Heart left ventricle (tissue), 13 donors: Measurements from ENCODE around the gene C11orf42.

Experiments used
- POLR2A ChIP-seq, 2 donors: fragments of 450-650 bp; IDR thresholded peaks; one replicate each; pipeline ENCODE4 v1.6.1; 2017; ENCODE audit warnings: antibody characterized with exemption in 2 of 2, mild to moderate bottlenecking in 2 of 2, moderate library complexity in 2 of 2
- TF ChIP-seq, protein P1 (sequence below), 12 donors: fragments of 200-600 bp; sonication (generic) in 4 of 12; IDR thresholded peaks; one replicate each; pipeline versions ENCODE4 v1.5.0 to v1.8.0; 2018 to 2022; ENCODE audit warnings: antibody characterized with exemption in 12 of 12, mild to moderate bottlenecking in 5 of 12
- donor health status: ischemic (EF 13 %, LVEDD 7.1; RV severe dilation, severe dysfunction).
- donor health status: DM: no; HTN: yes; CAD: no.
- donor health status: DM: no; HTN: no; CAD: no.
- donor health status: ischemic (EF 25% LVEDD 6.9; RV normal size, moderate dysfunction).
- donor health status: ischemic (EF 25% LVEDD 5.7; RV mildly dilated, moderate dysfunction).
- donor health status: ischemic (EF 35%, LVEDD 5.7; RV mildly dilated, moderate dysfunction).
- donor health status: nonischemic (EF 11% LVEDD 7.7; RV severe dilation, severe dysfunction).
- donor health status: DM: yes; HTN: yes; CAD: no.
- donor health status: PGD.
- donor health status: ischemic (EF 29% LVEDD 5.4; RV normal size, mild dysfunction).
- donor health status: nonischemic (EF 23%, LVEDD 6.1; RV moderate dilation, normal function).

DNA sequence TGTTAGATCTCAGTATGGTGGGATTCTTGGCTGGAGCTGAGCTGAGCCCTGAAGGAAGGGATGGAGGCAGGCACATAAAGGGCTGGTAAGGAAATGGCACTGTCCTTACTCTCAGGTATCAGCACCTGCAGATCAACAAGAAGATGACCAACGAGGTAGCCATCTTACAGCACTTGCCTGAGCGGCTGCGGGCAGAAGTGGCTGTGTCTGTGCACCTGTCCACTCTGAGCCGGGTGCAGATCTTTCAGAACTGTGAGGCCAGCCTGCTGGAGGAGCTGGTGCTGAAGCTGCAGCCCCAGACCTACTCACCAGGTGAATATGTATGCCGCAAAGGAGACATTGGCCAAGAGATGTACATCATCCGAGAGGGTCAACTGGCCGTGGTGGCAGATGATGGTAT is 36.0 kb downstream of the C11orf42 start:
- TF ChIP-seq, protein P1, sequence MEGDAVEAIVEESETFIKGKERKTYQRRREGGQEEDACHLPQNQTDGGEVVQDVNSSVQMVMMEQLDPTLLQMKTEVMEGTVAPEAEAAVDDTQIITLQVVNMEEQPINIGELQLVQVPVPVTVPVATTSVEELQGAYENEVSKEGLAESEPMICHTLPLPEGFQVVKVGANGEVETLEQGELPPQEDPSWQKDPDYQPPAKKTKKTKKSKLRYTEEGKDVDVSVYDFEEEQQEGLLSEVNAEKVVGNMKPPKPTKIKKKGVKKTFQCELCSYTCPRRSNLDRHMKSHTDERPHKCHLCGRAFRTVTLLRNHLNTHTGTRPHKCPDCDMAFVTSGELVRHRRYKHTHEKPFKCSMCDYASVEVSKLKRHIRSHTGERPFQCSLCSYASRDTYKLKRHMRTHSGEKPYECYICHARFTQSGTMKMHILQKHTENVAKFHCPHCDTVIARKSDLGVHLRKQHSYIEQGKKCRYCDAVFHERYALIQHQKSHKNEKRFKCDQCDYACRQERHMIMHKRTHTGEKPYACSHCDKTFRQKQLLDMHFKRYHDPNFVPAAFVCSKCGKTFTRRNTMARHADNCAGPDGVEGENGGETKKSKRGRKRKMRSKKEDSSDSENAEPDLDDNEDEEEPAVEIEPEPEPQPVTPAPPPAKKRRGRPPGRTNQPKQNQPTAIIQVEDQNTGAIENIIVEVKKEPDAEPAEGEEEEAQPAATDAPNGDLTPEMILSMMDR (IDR thresholded peaks at IDR 0.05), result no peak
- TF ChIP-seq POLR2A (IDR thresholded peaks at IDR 0.05), result no peak
